GM12891 (cell line): ENCODE data around the gene MGAT4D.
"Not testable (repeated sequence)": the region's sequence is repeated elsewhere in the genome, so short reads cannot be mapped to it uniquely, and the experiment has no call there.

Experiments
- DNase-seq: peaks from one replicate; pipeline ENCODE4 v3.0.0; 2011; ENCODE audit warnings: low spot score; ENCODE audit not compliant: insufficient read length
- FAIRE-seq: peaks from 2 replicates; lab custom pipeline; 2011; peaks lifted over from hg19 to GRCh38; lab: Jason Lieb, UNC
- PAX5 ChIP-seq: IDR thresholded peaks from 2 replicates; pipeline ENCODE4 v1.6.1; 2011; ENCODE audit warnings: low read length, moderate library complexity, mild to moderate bottlenecking; ENCODE audit not compliant: insufficient read depth, severe bottlenecking
- POLR2A ChIP-seq: IDR thresholded peaks from 2 replicates; pipeline ENCODE4 v1.6.1; 2011; ENCODE audit warnings: low read depth, low read length, control low read depth
- POLR2AphosphoS5 ChIP-seq: IDR thresholded peaks from 2 replicates; pipeline ENCODE4 v1.6.1; 2011; ENCODE audit warnings: low read depth, low read length, control low read depth
- POU2F2 ChIP-seq: IDR thresholded peaks from 2 replicates; pipeline ENCODE4 v1.6.1; 2011; ENCODE audit warnings: low read depth, mild to moderate bottlenecking, control low read depth, low read length, moderate library complexity
- SPI1 ChIP-seq: IDR thresholded peaks from 2 replicates; pipeline ENCODE4 v1.6.1; 2011; ENCODE audit warnings: low read depth, low read length, control low read depth
- TAF1 ChIP-seq: IDR thresholded peaks from 2 replicates; pipeline ENCODE4 v1.6.1; 2011; ENCODE audit warnings: low read depth, low read length, control low read depth

Gene MGAT4D

DNA sequence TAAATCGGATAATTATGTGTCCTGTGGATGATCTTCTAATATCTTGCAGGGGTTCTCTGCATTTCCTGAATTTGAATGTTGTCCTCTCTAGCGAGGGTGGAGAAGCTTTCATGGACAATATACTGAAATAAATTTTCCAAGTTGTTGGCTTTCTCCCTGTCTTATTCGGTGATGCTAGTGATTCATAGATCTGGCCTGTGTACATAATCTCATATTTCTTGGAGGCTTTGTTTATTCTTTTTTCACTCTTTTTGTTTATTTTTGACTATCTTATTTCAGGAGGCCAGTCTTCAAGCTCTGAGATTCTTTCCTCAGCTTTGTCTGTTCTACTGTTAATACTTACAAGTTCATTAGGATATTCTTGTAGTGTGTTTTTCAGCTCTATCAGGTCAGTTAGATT lies 49.9 kb downstream of the MGAT4D start:
- DNase-seq (no peak), FAIRE-seq (no peak)

DNA sequence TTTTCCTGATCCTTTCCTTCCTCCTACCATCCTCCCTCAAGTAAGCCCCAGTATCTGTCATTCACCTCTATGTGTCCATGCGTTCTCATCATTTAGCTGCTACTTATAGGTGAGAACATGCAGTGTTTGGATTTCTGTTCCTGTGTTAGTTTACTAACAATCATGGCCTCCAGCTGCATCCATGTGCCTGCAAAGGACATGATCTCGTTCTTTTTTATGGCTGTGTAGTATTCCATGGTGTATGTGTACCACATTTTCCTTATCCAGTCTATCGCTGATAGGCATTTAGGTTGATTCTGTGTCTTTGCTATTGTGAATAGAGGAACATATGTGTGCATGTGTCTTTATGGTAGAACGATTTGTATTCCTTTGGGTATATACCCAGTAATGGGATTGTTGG lies 53.7 kb downstream of the MGAT4D start:
- DNase-seq, FAIRE-seq: not testable (repeated sequence)

More for the DNA sequence above, 49.9 kb downstream of the MGAT4D start:
- no peak for TF ChIP-seq POLR2AphosphoS5
- no peak for TF ChIP-seq TAF1
- no peak for TF ChIP-seq POU2F2

DNA sequence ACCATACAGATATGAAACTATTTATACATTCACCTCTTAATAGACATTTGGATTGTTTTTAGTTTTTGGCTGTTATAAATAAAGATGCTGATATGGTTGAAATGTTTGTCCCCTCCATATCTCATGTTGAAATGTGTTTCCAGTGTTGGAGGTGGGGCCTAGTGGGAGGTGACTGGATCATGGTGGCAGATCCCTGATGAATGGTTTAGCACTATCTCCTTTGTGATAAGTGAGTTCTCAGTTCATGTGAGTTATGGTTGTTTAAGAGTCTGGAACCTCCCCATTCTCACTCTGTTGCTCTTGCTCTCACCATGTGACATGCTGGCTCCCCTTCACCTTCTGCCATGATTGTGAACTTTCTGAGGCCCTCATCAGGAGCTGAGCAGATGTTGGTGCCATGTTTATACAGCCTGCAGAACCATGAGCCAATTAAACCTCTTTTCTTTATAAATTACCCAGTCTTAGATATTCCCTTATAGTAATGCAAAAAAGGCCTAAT lies 58.4 kb downstream of the MGAT4D start:
- FAIRE-seq (no peak), DNase-seq (no peak)
- TF ChIP-seq PAX5 = no peak
- TF ChIP-seq POLR2AphosphoS5 = no peak
- no peak for TF ChIP-seq POLR2A
- no peak for TF ChIP-seq TAF1
- TF ChIP-seq SPI1 = no peak
- TF ChIP-seq POU2F2 = no peak

DNA sequence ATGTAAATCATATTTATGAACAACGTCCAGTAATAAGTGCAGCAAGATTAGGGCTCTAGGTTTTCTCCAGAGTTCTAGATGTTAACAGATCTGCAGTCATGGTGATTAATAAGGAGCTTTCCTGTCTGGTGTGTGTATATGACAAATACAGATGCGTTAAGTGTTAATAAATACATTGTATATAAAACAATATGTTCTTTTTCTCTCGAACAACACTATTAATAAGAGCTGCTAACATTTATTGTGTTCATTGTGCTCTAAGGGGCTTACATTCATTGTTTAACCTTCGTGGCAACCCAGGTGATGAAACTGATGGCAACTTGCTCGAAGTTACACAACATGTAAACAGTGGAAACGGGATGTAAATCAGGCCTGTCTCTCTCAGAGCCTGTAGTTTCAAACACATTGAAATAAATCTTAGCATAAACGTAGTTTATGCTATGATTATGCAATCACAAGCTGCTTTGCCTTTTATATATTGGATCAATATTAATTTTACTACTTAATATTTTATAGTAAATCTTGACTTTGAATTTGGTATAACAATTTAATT lies 70.1 kb downstream of the MGAT4D start:
- no peak for TF ChIP-seq SPI1
- no peak for TF ChIP-seq POLR2A
- TF ChIP-seq TAF1 = no peak
- TF ChIP-seq POU2F2 = no peak
- no peak for TF ChIP-seq POLR2AphosphoS5
- no peak for TF ChIP-seq PAX5
- DNase-seq = no peak
- peak; percentile 28 for FAIRE-seq

DNA sequence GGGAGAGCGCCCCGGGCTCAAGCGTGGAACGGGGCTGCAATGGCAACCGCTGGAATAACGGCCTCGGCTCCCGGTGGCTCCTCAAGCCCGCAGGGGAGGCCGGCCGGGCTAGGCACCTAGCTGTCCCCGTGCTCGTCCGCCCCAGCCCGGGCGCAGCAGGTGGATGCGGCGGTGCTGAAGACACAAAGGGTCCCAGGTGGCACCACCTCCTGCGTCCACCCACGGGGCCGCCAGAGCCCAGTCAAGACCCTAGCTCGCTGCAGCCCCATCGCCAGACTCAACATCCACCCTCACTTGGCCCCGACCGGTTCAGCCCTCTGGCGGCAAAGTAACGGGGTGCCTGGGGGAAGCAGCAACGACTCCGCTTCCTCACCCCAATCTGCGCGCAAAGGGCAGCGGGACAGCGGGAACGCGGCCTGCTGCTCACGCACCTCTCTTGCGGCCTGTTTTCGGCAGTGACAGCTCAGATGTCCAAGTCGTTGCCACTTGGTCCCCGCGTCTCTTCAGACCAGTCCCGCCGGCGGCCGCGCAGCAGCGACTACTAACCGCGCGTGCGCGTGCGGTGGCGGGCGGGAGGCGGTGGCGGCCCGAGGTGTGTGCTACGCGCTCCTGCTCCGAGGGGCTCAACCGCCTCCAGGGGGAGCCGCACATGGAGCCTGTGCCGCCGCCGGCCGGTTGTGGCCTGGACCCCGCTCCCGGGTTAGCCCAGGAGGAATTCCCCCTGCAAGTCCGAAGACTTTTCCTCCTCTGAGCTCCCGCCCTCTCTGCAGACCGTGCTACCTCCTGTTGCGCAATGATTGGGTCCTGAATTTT lies 70.8 kb downstream of the MGAT4D start, which contains the start of gene CLGN:
TSS of gene CLGN (minus strand) at position 543 of the 813 bp plus-strand sequence. CDS start 14,570 bp downstream, outside the sequence.
- peak; percentile 59 for DNase-seq
- peak; percentile 94 for FAIRE-seq
- TF ChIP-seq POLR2AphosphoS5 = no peak
- no peak for TF ChIP-seq SPI1
- TF ChIP-seq PAX5 = no peak
- TF ChIP-seq TAF1 = no peak
- no peak for TF ChIP-seq POLR2A
- TF ChIP-seq POU2F2 = no peak

DNA sequence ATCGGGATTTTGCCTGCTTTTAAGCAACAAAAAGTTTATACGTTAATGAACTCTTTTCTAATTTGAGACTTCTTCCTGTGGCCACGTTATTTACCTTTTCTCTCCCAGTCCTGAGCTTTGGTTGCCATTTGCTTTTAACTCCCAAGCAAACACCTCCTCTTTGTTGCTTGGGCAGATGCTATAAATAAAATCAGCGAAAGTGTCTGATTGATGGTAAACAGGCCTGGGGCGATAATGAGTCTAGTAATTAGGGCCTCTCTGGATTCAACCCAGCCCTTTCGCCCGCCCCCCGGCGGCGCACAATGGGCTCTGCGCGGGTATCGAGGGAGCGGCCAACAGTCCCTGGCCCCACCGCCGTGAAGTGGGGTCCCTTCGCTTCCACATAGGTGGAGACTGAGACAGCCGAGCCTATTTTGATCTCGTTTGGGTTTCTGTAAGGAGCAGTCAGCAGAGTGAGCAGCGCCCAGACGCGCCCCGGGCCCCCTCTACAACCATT lies 71.4 kb downstream of the MGAT4D start:
- FAIRE-seq (no peak), DNase-seq (peak; percentile 18)
- TF ChIP-seq PAX5 = no peak
- TF ChIP-seq POLR2A = no peak
- TF ChIP-seq POLR2AphosphoS5 = no peak
- no peak for TF ChIP-seq TAF1
- no peak for TF ChIP-seq POU2F2
- TF ChIP-seq SPI1 = no peak

DNA sequence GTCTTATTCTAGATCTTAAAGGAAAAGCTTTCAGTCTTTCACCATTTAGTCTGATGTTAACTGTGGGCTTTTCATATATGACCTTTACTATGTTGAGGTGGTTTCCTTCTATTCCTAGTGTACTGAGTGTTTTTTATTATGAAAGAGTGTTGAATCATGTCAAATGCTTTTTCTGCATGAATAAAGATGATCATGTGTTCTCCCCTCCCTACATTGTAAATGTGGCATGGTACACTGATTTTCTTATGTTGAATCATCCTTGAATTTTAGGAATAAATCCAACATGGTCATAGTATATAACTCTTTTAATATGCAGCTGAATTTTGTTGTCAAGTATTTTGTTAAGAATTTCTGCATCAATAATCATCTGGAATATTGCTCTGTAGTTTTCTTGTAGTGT lies 75.0 kb downstream of the MGAT4D start:
- DNase-seq (no peak), FAIRE-seq (no peak)
- no peak for TF ChIP-seq PAX5
- no peak for TF ChIP-seq POLR2A
- TF ChIP-seq POU2F2 = no peak
- no peak for TF ChIP-seq SPI1
- no peak for TF ChIP-seq POLR2AphosphoS5
- no peak for TF ChIP-seq TAF1

DNA sequence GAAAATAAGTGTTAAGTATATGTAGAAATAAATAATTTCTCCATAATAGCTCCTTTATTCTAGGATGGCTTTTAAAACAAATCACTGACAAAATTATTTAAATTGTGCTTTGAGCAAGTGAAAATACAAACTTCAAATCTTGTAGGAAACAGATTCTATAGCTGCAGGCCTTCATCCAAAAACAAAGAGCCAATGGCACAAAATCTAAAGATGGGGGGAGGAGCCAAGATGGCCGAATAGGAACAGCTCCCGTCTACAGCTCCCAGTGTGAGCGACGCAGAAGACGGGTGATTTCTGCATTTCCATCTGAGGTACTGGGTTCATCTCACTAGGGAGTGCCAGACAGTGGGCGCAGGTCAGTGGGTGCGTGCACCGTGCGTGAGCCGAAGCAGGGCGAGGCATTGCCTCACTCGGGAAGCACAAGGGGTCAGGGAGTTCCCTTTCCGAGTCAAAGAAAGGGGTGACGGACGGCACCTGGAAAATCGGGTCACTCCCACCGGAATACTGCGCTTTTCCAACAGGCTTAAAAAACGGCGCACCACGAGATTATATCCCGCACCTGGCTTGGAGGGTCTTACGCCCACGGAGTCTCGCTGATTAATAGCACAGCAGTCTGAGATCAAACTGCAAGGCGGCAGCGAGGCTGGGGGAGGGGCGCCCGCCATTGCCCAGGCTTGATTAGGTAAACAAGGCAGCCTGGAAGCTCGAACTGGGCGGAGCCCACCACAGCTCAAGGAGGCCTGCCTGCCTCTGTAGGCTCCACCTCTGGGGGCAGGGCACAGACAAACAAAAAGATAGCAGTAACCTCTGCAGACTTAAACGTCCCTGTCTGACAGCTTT lies 84.7 kb downstream of the MGAT4D start:
- DNase-seq, FAIRE-seq: not testable (repeated sequence)

DNA sequence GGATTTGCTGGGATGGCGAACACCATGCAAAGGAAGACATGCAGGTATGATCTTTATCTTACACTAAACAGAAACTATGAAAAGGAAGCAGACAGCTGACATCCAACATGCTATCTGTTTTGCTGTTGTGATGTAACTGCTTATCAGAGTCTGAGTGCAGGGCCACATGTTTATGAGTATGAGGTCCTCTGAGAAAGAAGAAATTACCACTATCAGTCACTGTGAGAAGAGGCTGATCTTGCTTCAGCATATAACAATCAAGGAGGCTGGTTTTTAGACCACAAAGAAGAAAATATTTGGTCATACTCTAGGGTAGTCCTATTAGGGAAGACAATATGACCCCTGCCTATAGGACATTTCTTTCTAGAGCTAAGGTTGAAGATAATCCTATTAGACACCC lies 89.1 kb downstream of the MGAT4D start:
- FAIRE-seq (no peak), DNase-seq (no peak)
- TF ChIP-seq PAX5 = no peak
- TF ChIP-seq POLR2AphosphoS5 = no peak
- no peak for TF ChIP-seq POU2F2
- TF ChIP-seq SPI1 = no peak
- TF ChIP-seq POLR2A = no peak
- TF ChIP-seq TAF1 = no peak
